ENCODE results near the gene S100PBP. TPM values are rescaled to one million over a fixed set of nuclear protein-coding genes. Genes with fewer than 3 reads are reported as not detected.

The S100PBP gene
- total and polyA plus RNA-seq, 2 of the 13 experiments (the other 11 are each of a cell fraction or from before 2014, with no cell fraction given), result 20.4 to 26.1 TPM

DNA sequence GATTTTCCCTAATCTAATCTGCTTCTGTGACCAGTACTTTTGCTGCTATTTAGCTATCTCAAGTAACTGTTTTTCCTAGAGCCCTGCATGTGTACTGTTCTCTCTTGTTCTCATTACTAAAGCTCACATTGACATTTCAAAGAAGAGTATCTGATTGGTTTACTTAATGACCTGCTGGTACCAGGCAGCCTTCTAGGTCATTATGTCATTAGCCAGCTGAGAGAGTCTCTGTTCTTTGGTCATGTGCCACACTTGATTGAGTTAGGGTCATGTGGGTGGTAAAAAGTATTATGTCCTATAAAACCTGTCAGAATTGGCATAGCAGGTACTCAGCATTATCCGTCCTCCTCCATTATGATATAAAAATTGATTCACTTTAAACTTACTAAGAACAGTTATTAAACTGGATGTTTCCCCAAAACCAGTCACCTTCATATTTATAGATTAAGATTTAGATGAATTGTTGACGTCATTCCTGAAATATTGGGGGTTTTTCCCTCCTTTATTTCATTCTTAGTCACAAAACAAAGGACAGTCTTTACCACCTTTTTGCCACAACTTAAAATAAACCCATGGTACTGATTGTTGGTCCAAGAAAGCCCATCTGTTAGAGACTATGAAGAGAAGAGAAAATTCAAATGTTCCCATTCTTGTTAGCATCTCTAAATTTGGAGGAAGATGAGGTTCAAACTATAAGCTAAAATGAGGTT lies 31.1 kb downstream of the S100PBP start:
- Histone ChIP-seq H3K27me3 (ENCODE audit: control insufficient read depth in 1 of 2, insufficient read depth in 2 of 2, low read length in 2 of 2) (no peaks in the 10 kb centered on the region), H3K36me3 (replicated peaks in 1 of 2; ENCODE audit: control insufficient read depth in 1 of 2, insufficient read depth in 2 of 2, low read length in 2 of 2) (peaks cover 0 to 12% of the 10 kb centered on the region in 2 experiments; a peak in 4 of 5 replicates), H2AFZ (ENCODE audit: low read length) (no peak overlapping the region), H3K4me2 (ENCODE audit: low read depth, low read length) (no peak overlapping the region), H3K9ac (ENCODE audit: insufficient read depth, low read depth, low read length) (no peak overlapping the region), H3K4me1 (ENCODE audit: insufficient read depth, low read length) (no peaks in the 10 kb centered on the region), H3K79me2 (ENCODE audit: insufficient read depth, low read length) (no peaks in the 10 kb centered on the region), H4K20me1 (ENCODE audit: insufficient read depth, low read length) (no peaks in the 10 kb centered on the region), H3K27ac (ENCODE audit: extremely low read length, insufficient read depth, low read length) (no peak overlapping the region), H3K9me3 (ENCODE audit: low read length) (no peaks in the 10 kb centered on the region), H3K4me3 (replicated peaks in 1 of 3; ENCODE audit: insufficient read depth in 1 of 3, low read depth in 2 of 3, low read length in 3 of 3) (no peak overlapping the region)
- no peak for ATAC-seq
- POLR2A ChIA-PET, result no interaction called here
- CTCF ChIA-PET (ENCODE audit: low intra/inter-chr PET ratio, low total read pairs), result no interaction called here
- intact Hi-C loops (cut with micrococcal nuclease; ENCODE audit: unreplicated experiment) (no loop called here), in situ Hi-C loops (cut with HindIII; ENCODE audit: extremely low pct_ligation_motif_present, low pct_unique_long_range_greater_than_20kb) (no loop called here)
- DNase-seq (ENCODE audit: low spot score), result no peak
- 50% methylated on average over 2 of the region's 2 CpGs for WGBS (ENCODE audit: low lambda C conversion rate)
- no peak for FAIRE-seq
- no TSS peak for BruUV-seq (replicated peaks)
- TF ChIP-seq GABPA (IDR thresholded peaks at IDR 0.05; ENCODE audit: low read depth, low read length) (no peak), GABPA (CRISPR knock-in tag; IDR thresholded peaks at IDR 0.05; ENCODE audit: low read depth) (no peak), KLF15 (CRISPR knock-in tag; IDR thresholded peaks at IDR 0.05; ENCODE audit: borderline replicate concordance) (no peak), ZNF879 (CRISPR knock-in tag; IDR thresholded peaks at IDR 0.05) (no peak), ZNF569 (CRISPR knock-in tag; IDR thresholded peaks at IDR 0.05; ENCODE audit: borderline replicate concordance) (no peak), ZSCAN31 (CRISPR knock-in tag; IDR thresholded peaks at IDR 0.05; ENCODE audit: low read depth) (no peak), ZNF652 (CRISPR knock-in tag; IDR thresholded peaks at IDR 0.05; ENCODE audit: borderline replicate concordance, low read depth) (no peak), NCOA1 (CRISPR knock-in tag; IDR thresholded peaks at IDR 0.05) (no peak), ZNF552 (CRISPR knock-in tag; IDR thresholded peaks at IDR 0.05; ENCODE audit: borderline replicate concordance) (no peak), ZNF737 (CRISPR knock-in tag; IDR thresholded peaks at IDR 0.05; ENCODE audit: borderline replicate concordance) (no peak)
- TF ChIP-seq, protein P1, sequence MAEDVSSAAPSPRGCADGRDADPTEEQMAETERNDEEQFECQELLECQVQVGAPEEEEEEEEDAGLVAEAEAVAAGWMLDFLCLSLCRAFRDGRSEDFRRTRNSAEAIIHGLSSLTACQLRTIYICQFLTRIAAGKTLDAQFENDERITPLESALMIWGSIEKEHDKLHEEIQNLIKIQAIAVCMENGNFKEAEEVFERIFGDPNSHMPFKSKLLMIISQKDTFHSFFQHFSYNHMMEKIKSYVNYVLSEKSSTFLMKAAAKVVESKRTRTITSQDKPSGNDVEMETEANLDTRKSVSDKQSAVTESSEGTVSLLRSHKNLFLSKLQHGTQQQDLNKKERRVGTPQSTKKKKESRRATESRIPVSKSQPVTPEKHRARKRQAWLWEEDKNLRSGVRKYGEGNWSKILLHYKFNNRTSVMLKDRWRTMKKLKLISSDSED (CRISPR knock-in tag; IDR thresholded peaks at IDR 0.05), result no peak
